ENCODE measurements around the gene DNAJB8. TPM values are rescaled to one million over a fixed set of nuclear protein-coding genes. Genes with fewer than 3 reads are reported as not detected.

Gene DNAJB8
- total and polyA plus RNA-seq, 9 of the 15 experiments (the other 6 are each of a cell fraction or from before 2014, with no cell fraction given): not detected

DNA sequence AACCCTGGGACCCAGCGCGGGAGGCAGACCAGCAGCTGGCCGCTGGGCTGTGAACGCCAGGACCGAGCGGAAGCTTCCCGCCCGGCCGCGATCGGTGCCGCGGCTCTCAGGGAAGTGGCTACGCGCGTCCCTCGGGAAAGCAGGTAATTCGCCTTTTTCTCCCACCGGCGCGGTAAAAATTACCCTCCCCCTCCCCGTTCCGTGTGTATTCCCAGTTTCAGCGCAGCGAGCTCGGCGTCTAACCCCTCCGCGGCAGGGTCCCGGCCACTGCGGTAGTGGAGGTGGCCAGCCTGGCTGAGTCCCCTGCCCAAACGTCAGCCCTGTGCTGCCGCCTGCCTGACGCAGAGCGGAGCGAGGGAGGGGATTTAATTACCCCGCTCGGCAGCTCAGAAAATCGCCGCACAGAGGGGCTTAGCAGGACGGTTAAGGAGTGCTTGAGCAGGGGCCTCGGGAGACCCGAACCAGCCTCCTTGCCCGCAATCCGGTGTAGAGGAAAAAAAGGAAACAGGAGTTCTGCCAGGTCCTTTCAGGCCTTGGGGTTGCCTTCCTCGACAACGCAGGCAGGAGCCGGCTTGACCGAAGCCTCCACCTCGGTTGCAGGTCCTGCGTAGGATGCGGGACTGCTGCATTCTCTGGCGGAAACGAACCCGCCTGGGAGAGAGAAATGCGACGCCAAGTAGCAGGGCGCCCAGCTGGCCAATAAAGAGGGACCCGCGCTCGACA is 23.4 kb upstream of the DNAJB8 start (continued):
- TF ChIP-seq, protein P1, sequence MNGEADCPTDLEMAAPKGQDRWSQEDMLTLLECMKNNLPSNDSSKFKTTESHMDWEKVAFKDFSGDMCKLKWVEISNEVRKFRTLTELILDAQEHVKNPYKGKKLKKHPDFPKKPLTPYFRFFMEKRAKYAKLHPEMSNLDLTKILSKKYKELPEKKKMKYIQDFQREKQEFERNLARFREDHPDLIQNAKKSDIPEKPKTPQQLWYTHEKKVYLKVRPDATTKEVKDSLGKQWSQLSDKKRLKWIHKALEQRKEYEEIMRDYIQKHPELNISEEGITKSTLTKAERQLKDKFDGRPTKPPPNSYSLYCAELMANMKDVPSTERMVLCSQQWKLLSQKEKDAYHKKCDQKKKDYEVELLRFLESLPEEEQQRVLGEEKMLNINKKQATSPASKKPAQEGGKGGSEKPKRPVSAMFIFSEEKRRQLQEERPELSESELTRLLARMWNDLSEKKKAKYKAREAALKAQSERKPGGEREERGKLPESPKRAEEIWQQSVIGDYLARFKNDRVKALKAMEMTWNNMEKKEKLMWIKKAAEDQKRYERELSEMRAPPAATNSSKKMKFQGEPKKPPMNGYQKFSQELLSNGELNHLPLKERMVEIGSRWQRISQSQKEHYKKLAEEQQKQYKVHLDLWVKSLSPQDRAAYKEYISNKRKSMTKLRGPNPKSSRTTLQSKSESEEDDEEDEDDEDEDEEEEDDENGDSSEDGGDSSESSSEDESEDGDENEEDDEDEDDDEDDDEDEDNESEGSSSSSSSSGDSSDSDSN (IDR thresholded peaks at IDR 0.05; ENCODE audit: borderline replicate concordance in 1 of 2, low read depth in 2 of 2, low read length in 2 of 2): peak; percentile 74 to 89; a peak in 3 of 4 replicates
- TF ChIP-seq, protein P2, sequence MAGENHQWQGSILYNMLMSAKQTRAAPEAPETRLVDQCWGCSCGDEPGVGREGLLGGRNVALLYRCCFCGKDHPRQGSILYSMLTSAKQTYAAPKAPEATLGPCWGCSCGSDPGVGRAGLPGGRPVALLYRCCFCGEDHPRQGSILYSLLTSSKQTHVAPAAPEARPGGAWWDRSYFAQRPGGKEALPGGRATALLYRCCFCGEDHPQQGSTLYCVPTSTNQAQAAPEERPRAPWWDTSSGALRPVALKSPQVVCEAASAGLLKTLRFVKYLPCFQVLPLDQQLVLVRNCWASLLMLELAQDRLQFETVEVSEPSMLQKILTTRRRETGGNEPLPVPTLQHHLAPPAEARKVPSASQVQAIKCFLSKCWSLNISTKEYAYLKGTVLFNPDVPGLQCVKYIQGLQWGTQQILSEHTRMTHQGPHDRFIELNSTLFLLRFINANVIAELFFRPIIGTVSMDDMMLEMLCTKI (IDR thresholded peaks at IDR 0.05; ENCODE audit: partially characterized antibody): no peak
- TF ChIP-seq, protein P3, sequence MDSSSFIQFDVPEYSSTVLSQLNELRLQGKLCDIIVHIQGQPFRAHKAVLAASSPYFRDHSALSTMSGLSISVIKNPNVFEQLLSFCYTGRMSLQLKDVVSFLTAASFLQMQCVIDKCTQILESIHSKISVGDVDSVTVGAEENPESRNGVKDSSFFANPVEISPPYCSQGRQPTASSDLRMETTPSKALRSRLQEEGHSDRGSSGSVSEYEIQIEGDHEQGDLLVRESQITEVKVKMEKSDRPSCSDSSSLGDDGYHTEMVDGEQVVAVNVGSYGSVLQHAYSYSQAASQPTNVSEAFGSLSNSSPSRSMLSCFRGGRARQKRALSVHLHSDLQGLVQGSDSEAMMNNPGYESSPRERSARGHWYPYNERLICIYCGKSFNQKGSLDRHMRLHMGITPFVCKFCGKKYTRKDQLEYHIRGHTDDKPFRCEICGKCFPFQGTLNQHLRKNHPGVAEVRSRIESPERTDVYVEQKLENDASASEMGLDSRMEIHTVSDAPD (CRISPR knock-in tag; IDR thresholded peaks at IDR 0.05): no peak
- TF ChIP-seq NFATC3 (IDR thresholded peaks at IDR 0.05) (no peak), ILK (tag; IDR thresholded peaks at IDR 0.05; ENCODE audit: borderline replicate concordance, low read depth) (no peak), HEY1 (CRISPR knock-in tag; IDR thresholded peaks at IDR 0.05; ENCODE audit: borderline replicate concordance) (no peak), RBM22 (IDR thresholded peaks at IDR 0.05; ENCODE audit: low read depth, low read length, poor library complexity, severe bottlenecking) (no peak), MAZ (CRISPR knock-in tag; conservative IDR thresholded peaks at IDR 0.05 in 1 of 2, IDR thresholded peaks at IDR 0.05 in 1 of 2) (no peak), RBFOX2 (IDR thresholded peaks at IDR 0.05; ENCODE audit: low read depth, low read length) (peak; percentile 69), ZNF785 (CRISPR knock-in tag; IDR thresholded peaks at IDR 0.05) (no peak), TBL1XR1 (IDR thresholded peaks at IDR 0.05; ENCODE audit: low read length in 2 of 2) (no peak), TAL1 (IDR thresholded peaks at IDR 0.05) (no peak), SETDB1 (IDR thresholded peaks at IDR 0.05; ENCODE audit: low read length) (no peak)
- TF ChIP-seq, protein P4, sequence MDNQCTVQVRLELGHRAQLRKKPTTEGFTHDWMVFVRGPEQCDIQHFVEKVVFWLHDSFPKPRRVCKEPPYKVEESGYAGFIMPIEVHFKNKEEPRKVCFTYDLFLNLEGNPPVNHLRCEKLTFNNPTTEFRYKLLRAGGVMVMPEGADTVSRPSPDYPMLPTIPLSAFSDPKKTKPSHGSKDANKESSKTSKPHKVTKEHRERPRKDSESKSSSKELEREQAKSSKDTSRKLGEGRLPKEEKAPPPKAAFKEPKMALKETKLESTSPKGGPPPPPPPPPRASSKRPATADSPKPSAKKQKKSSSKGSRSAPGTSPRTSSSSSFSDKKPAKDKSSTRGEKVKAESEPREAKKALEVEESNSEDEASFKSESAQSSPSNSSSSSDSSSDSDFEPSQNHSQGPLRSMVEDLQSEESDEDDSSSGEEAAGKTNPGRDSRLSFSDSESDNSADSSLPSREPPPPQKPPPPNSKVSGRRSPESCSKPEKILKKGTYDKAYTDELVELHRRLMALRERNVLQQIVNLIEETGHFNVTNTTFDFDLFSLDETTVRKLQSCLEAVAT (IDR thresholded peaks at IDR 0.05): peak in 1 of 2 experiments; percentile 1; a peak in 1 of 4 replicates
- TF ChIP-seq, protein P5, sequence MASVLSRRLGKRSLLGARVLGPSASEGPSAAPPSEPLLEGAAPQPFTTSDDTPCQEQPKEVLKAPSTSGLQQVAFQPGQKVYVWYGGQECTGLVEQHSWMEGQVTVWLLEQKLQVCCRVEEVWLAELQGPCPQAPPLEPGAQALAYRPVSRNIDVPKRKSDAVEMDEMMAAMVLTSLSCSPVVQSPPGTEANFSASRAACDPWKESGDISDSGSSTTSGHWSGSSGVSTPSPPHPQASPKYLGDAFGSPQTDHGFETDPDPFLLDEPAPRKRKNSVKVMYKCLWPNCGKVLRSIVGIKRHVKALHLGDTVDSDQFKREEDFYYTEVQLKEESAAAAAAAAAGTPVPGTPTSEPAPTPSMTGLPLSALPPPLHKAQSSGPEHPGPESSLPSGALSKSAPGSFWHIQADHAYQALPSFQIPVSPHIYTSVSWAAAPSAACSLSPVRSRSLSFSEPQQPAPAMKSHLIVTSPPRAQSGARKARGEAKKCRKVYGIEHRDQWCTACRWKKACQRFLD (CRISPR knock-in tag; IDR thresholded peaks at IDR 0.05): no peak
- TF ChIP-seq, protein P6, sequence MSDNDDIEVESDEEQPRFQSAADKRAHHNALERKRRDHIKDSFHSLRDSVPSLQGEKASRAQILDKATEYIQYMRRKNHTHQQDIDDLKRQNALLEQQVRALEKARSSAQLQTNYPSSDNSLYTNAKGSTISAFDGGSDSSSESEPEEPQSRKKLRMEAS (CRISPR knock-in tag; IDR thresholded peaks at IDR 0.05): no peak

All from K562 (cell line).